GM21737 (cell line): ENCODE data around the gene DCTN1.
"Not testable (repeated sequence)": the region's sequence is repeated elsewhere in the genome, so short reads cannot be mapped to it uniquely, and the experiment has no call there.

ENCODE experiments used
- ATAC-seq: cut with Tn5 transposase; IDR thresholded peaks from one replicate; pipeline ENCODE4 v1.9.1; 2021; ENCODE audit warnings: mild to moderate bottlenecking, moderate library complexity; ENCODE audit not compliant: unreplicated experiment

DCTN1 gene

GRCh38 chr2:74379851-74380789 lies at the start of gene DCTN1:
Gene DCTN1, minus strand, starts transcription at chr2:74380311. Its CDS starts 274 bp downstream, at chr2:74380037.
- ATAC-seq: no peak

GRCh38 chr2:74428675-74429074 lies 48.6 kb upstream of the DCTN1 start:
- ATAC-seq: no peak

GRCh38 chr2:74427551-74427950 lies 47.4 kb upstream of the DCTN1 start:
- ATAC-seq: no peak

DNA sequence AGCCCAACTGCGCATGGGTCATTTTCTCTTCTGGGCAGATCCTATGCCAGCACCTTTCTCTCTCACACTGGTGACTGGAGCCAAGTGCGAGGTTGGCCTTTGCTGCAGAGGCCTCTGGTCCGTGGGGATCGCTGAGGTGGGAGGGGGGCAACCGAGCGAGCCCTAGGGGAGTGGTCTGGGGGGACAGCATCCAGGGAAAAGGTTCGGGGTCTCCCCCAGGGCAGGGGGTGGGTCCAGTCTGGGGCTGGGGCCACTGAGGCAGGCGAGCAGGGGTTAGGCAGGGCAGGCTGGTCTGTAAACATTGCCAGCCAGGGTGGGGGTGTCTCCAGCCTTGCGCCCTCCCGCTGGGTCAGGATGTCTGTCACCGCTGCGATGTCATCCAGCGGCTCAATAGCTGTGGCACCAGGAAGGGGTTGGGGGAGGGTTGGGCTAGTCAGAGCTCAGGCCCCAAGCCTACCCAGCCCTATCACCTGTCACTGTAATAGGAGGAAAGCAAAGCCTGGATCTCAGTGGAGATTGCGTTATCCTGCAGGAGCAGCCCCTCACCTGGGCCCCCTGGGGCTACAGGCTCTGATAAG lies 46.2 kb upstream of the DCTN1 start:
- no peak for ATAC-seq

DNA sequence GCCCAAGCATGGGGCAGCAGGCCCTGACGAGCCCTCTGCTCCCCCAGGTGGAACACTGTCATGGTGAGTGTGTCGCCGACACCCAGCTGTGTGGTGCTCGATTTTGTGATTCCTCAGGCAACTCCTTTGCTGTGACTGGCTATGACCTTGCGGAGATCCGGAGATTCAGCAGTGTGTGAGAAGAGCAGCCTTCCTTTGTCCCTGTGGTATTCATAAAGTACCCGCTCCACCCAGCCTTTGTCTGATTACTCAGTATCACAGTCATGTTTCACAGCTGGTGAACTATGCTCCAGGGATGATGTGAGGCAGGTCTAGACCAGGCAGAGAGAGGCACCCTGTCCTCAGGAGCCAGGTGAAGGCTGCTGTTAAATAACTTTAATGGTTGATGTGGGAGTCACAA lies 45.4 kb upstream of the DCTN1 start:
- ATAC-seq: no peak

GRCh38 chr2:74424995-74425406 lies 44.9 kb upstream of the DCTN1 start:
- ATAC-seq: no peak

- ATAC-seq: no peak
These were observed 44.3 kb upstream of the DCTN1 start for GRCh38 chr2:74424139-74424992.

- ATAC-seq: no peak
These were observed 43.4 kb upstream of the DCTN1 start for GRCh38 chr2:74423231-74424095.

- peak; percentile 86 for ATAC-seq
These were observed 41.2 kb upstream of the DCTN1 start, which contains the start of the genes C2orf81 and WDR54 for GRCh38 chr2:74421221-74421870. Gene C2orf81, minus strand, starts transcription at chr2:74421619. Its CDS starts 59 bp downstream, at chr2:74421560. Gene WDR54, plus strand, starts transcription at chr2:74421730. Its CDS starts 424 bp downstream, at chr2:74422154.

GRCh38 chr2:74420443-74421103 lies 40.5 kb upstream of the DCTN1 start:
- not testable (repeated sequence) for ATAC-seq

DNA sequence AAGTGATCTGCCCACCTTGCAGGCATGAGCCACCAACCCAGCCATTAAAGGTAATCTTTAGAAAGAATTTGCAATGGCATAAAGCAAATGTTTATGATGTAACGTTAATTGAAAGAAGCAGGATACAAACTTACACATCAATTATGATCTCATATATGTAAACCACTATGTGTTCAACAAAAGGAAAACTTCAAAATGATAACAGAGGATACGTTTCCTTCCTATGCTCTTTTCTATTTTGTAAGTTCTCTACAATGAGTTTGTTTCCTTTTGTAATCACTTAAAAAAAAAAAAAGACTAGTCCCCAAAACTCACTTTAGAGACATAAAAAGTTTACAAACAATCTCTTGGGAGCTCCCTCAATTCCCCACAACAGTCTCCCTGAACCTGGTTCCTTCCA lies 39.9 kb upstream of the DCTN1 start:
- ATAC-seq: no peak

DNA sequence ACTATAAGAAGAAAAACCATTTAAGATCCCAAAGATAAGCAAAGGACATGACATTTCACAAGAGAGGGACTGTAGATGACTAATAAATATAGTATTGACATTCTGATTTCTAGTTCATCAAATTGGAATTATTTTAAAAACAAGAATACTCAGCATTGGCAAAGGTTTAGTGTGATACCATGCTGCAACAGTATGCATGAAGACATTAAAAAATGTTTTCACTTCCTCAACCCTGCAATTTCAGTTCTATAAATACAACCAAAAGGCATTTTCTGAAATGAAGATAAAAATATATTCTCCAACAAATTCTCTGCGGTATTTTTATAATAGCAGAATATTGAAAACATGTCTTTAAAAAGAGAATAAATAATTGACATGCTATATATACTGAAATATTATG lies 39.2 kb upstream of the DCTN1 start:
- ATAC-seq: no peak

DNA sequence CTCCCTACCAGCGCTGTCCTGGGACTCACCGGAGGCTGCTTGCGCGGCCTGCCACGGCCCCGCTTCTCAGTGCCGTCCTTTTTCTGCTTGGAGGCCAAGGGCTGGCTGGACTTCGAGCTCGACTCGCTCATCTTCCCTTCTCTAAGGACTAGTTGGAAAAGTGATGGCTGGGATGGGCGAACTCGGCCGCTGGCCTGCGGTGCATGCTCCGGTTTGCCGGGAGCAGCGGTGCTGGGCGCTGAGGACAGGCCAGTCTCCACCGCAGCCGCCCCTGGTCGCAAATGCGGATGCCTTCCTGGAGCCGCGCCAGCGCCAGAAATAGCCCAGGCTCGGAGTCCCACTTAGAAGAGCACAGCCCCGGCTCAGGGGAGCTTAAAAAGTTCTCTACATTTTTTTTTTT lies 38.2 kb upstream of the DCTN1 start:
- no peak for ATAC-seq

DNA sequence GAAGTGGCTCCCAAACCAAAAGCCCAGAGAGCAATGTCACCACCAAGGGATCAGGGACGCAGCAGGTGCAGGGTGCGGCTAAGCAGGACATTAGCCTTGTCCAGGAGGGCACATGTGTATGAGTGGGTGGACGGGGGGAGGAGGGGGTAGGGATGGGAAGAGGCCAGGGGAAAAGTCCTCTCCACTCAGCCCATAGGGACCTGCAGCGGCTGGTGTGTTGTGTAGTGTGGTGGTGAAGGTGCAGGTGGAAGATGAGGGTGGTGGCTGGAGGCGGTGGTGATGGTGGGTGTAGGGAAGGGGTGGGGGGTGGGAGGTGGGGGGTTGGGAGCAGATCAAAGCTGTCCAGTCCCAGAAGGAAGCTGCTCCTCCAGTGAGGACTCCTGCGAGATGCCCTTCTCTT lies 37.7 kb upstream of the DCTN1 start:
- ATAC-seq: no peak

DNA sequence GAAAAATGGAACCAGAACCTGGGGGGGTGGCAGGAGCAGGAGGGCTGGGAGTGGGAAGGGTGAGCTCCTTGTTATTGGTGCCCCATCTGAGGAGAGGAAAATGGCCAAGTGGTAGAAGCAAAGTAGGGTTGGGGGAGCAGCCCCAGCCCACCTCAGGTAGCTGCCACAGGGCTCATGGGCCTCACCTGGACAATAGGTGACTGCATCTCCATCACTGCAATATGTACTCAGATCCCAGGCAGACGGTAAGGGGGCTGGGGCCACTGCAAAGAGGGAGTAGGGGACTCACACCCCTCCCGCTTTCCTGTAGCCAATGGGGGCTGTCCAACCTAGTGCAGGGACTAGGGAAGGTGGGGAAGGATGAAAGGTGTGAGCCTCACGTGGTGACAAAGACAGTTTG lies 37.1 kb upstream of the DCTN1 start:
- no peak for ATAC-seq

GRCh38 chr2:74416778-74417177 lies 36.7 kb upstream of the DCTN1 start:
- no peak for ATAC-seq

GRCh38 chr2:74415762-74416395 lies 35.8 kb upstream of the DCTN1 start:
- ATAC-seq: no peak

GRCh38 chr2:74414881-74415761 lies 35.0 kb upstream of the DCTN1 start:
- ATAC-seq: peak; percentile 34
